Fibroblast of lung (primary cell): ENCODE data around the gene TTF2.

Experiments used
- EZH2 ChIP-seq: IDR thresholded peaks from 2 replicates; pipeline ENCODE4 v1.5.1; 2012; ENCODE audit warnings: low read length, control low read depth, mild to moderate bottlenecking; ENCODE audit errors: missing control alignments
- TF ChIP-seq, protein P1 (sequence below), 2 donors: IDR thresholded peaks in 1 of 2; conservative IDR thresholded peaks in 1 of 2; 1 replicate in 1 of 2; 2 replicates in 1 of 2; pipeline ENCODE4 v1.5.1; 2011 to 2012; ENCODE audit warnings: low read length in 2 of 2, control low read depth in 1 of 2, inconsistent platforms in 1 of 2, low read depth in 1 of 2, mild to moderate bottlenecking in 1 of 2

DNA sequence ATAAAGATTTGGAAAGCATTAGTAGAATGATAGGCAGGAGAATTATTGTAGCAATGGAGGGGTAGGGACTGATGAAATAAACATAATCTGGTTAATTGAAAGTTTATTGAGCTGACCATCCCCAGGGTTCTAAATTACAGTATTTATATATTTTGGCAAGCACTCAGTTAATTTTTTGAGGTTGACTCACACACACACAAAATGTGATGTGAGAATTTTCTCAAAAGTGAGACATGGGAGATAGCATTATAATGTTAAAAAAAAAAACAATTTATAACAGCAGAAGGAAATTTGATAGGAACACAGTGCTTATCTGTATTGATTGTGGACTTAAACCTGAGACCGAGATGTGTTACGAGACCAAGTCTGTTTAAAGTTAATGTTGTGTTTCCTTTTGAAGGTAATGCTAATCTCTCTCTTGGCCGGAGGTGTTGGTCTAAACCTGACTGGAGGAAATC is 36.9 kb downstream of the TTF2 start:
- TF ChIP-seq, protein P1, sequence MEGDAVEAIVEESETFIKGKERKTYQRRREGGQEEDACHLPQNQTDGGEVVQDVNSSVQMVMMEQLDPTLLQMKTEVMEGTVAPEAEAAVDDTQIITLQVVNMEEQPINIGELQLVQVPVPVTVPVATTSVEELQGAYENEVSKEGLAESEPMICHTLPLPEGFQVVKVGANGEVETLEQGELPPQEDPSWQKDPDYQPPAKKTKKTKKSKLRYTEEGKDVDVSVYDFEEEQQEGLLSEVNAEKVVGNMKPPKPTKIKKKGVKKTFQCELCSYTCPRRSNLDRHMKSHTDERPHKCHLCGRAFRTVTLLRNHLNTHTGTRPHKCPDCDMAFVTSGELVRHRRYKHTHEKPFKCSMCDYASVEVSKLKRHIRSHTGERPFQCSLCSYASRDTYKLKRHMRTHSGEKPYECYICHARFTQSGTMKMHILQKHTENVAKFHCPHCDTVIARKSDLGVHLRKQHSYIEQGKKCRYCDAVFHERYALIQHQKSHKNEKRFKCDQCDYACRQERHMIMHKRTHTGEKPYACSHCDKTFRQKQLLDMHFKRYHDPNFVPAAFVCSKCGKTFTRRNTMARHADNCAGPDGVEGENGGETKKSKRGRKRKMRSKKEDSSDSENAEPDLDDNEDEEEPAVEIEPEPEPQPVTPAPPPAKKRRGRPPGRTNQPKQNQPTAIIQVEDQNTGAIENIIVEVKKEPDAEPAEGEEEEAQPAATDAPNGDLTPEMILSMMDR (conservative IDR thresholded peaks at IDR 0.05 in 1 of 2, IDR thresholded peaks at IDR 0.05 in 1 of 2; ENCODE audit: low read depth in 1 of 2, low read length in 2 of 2): no peak
- TF ChIP-seq EZH2: no peak
